Activated T-helper 17 cell treated with anti-CD3 and anti-CD28 coated beads, Interleukin-2, amount 50 U/mL, for 72 hours (primary cell): ENCODE data around the gene TBC1D25. TPM values are rescaled to one million over a fixed set of nuclear protein-coding genes. Genes with fewer than 3 reads are reported as not detected.

ENCODE experiments used
- ATAC-seq: fragments of 150-1000 bp; cut with Tn5 transposase; replicated peaks from 2 replicates; pipeline ENCODE4 v1.10.0; 2021; ENCODE audit warnings: mild to moderate bottlenecking, moderate library complexity
- H3K27ac Mint-ChIP-seq: one replicate; pipeline ENCODE4 v1.8.0; 2022; ENCODE audit warnings: mixed read lengths
- H3K27me3 Mint-ChIP-seq: one replicate; pipeline ENCODE4 v1.8.0; 2022; ENCODE audit warnings: mixed read lengths
- H3K36me3 Mint-ChIP-seq: one replicate; pipeline ENCODE4 v1.8.0; 2022; ENCODE audit warnings: low read depth, mild to moderate bottlenecking, mixed read lengths
- H3K4me1 Mint-ChIP-seq: one replicate; pipeline ENCODE4 v1.8.0; 2022; ENCODE audit warnings: mixed read lengths
- H3K4me3 Mint-ChIP-seq: one replicate; pipeline ENCODE4 v1.8.0; 2022; ENCODE audit warnings: mild to moderate bottlenecking, mixed read lengths
- H3K9me3 Mint-ChIP-seq: one replicate; pipeline ENCODE4 v1.8.0; 2022; ENCODE audit warnings: mixed read lengths
- total RNA-seq, 2 donors: library from RNA; stranded (reverse); gene quantifications; one replicate each; pipeline ENCODE4 v1.2.3, GENCODE V29; 2022

The TBC1D25 gene
- 10 to 100 TPM; 19.4 to 25.4 TPM for total RNA-seq

- Mint-ChIP-seq H3K27ac (peak within 1 kb of the TSS; percentile 94), H3K9me3 (no peaks in the 10 kb centered on the region), H3K27me3 (no peaks in the 10 kb centered on the region), H3K4me3 (peak within 1 kb of the TSS; percentile 98), H3K4me1 (peaks cover 7% of the 10 kb centered on the region), H3K36me3 (peaks cover 44% of the 10 kb centered on the region)
- peak; percentile 90 for ATAC-seq
Observed at GRCh38 chrX:48539345-48540027, at the start of gene TBC1D25. Gene TBC1D25, plus strand, starts transcription at chrX:48539714. Its CDS starts 84 bp downstream, at chrX:48539798.

- Mint-ChIP-seq H3K4me1 (no peaks in the 10 kb centered on the region), H3K4me3 (no peak overlapping the region), H3K27ac (no peak overlapping the region), H3K27me3 (no peaks in the 10 kb centered on the region), H3K9me3 (no peaks in the 10 kb centered on the region), H3K36me3 (peaks cover 10% of the 10 kb centered on the region)
- ATAC-seq: no peak
Observed at GRCh38 chrX:48489892-48490291, 49.6 kb upstream of the TBC1D25 start.

GRCh38 chrX:48490661-48491060, 48.9 kb upstream of the TBC1D25 start:
- Mint-ChIP-seq H3K27me3 (no peaks in the 10 kb centered on the region), H3K4me3 (no peak overlapping the region), H3K9me3 (no peaks in the 10 kb centered on the region), H3K36me3 (peaks cover 2% of the 10 kb centered on the region), H3K27ac (no peak overlapping the region), H3K4me1 (no peaks in the 10 kb centered on the region)
- ATAC-seq: no peak

GRCh38 chrX:48491809-48492208, 47.7 kb upstream of the TBC1D25 start:
- ATAC-seq: no peak
- Mint-ChIP-seq H3K27ac (no peak overlapping the region), H3K36me3 (no peaks in the 10 kb centered on the region), H3K4me1 (no peaks in the 10 kb centered on the region), H3K27me3 (no peaks in the 10 kb centered on the region), H3K4me3 (no peak overlapping the region), H3K9me3 (no peaks in the 10 kb centered on the region)

GRCh38 chrX:48492293-48492910, 47.1 kb upstream of the TBC1D25 start:
- Mint-ChIP-seq H3K27me3 (no peaks in the 10 kb centered on the region), H3K36me3 (no peaks in the 10 kb centered on the region), H3K4me3 (no peak overlapping the region), H3K9me3 (no peaks in the 10 kb centered on the region), H3K4me1 (no peaks in the 10 kb centered on the region), H3K27ac (no peak overlapping the region)
- no peak for ATAC-seq

GRCh38 chrX:48493890-48494364, 45.6 kb upstream of the TBC1D25 start:
- Mint-ChIP-seq H3K4me1 (peaks cover 4% of the 10 kb centered on the region), H3K27ac (no peak overlapping the region), H3K9me3 (no peaks in the 10 kb centered on the region), H3K27me3 (no peaks in the 10 kb centered on the region), H3K36me3 (no peaks in the 10 kb centered on the region), H3K4me3 (no peak overlapping the region)
- ATAC-seq: peak; percentile 34

GRCh38 chrX:48496660-48497059, 42.9 kb upstream of the TBC1D25 start:
- Mint-ChIP-seq H3K4me1 (peaks cover 4% of the 10 kb centered on the region), H3K27me3 (no peaks in the 10 kb centered on the region), H3K4me3 (no peak overlapping the region), H3K9me3 (no peaks in the 10 kb centered on the region), H3K27ac (no peak overlapping the region), H3K36me3 (no peaks in the 10 kb centered on the region)
- no peak for ATAC-seq

GRCh38 chrX:48497871-48498270, 41.6 kb upstream of the TBC1D25 start:
- H3K27me3 Mint-ChIP-seq: no peaks in the 10 kb centered on the region
- no peaks in the 10 kb centered on the region for H3K36me3 Mint-ChIP-seq
- H3K9me3 Mint-ChIP-seq: no peaks in the 10 kb centered on the region
- H3K4me3 Mint-ChIP-seq: no peak overlapping the region
- H3K4me1 Mint-ChIP-seq: peaks cover 4% of the 10 kb centered on the region
- no peak overlapping the region for H3K27ac Mint-ChIP-seq
- no peak for ATAC-seq

- Mint-ChIP-seq H3K4me1 (peaks cover 4% of the 10 kb centered on the region), H3K27me3 (no peaks in the 10 kb centered on the region), H3K9me3 (no peaks in the 10 kb centered on the region), H3K27ac (no peak overlapping the region), H3K4me3 (no peak overlapping the region), H3K36me3 (no peaks in the 10 kb centered on the region)
- peak; percentile 85 for ATAC-seq
Observed at GRCh38 chrX:48498374-48498809, 41.1 kb upstream of the TBC1D25 start.

GRCh38 chrX:48504261-48504660, 35.3 kb upstream of the TBC1D25 start:
- Mint-ChIP-seq H3K27me3 (no peaks in the 10 kb centered on the region), H3K27ac (no peak overlapping the region), H3K9me3 (no peaks in the 10 kb centered on the region), H3K4me3 (no peak overlapping the region), H3K36me3 (no peaks in the 10 kb centered on the region), H3K4me1 (no peaks in the 10 kb centered on the region)
- no peak for ATAC-seq

- Mint-ChIP-seq H3K27ac (no peak overlapping the region), H3K4me1 (peaks cover 6% of the 10 kb centered on the region), H3K36me3 (no peaks in the 10 kb centered on the region), H3K9me3 (no peaks in the 10 kb centered on the region), H3K27me3 (no peaks in the 10 kb centered on the region), H3K4me3 (no peak overlapping the region)
- no peak for ATAC-seq
Observed at GRCh38 chrX:48505481-48505880, 34.0 kb upstream of the TBC1D25 start.

GRCh38 chrX:48507246-48507645, 32.3 kb upstream of the TBC1D25 start:
- H3K9me3 Mint-ChIP-seq: no peaks in the 10 kb centered on the region
- peaks cover 10% of the 10 kb centered on the region for H3K4me1 Mint-ChIP-seq
- no peak for ATAC-seq
- no peaks in the 10 kb centered on the region for H3K27me3 Mint-ChIP-seq
- H3K27ac Mint-ChIP-seq: no peak overlapping the region
- no peaks in the 10 kb centered on the region for H3K36me3 Mint-ChIP-seq
- H3K4me3 Mint-ChIP-seq: no peak overlapping the region

- peak within 1 kb of the TSS; percentile 94 for H3K27ac Mint-ChIP-seq
- H3K36me3 Mint-ChIP-seq: no peaks in the 10 kb centered on the region
- no peaks in the 10 kb centered on the region for H3K27me3 Mint-ChIP-seq
- peaks cover 10% of the 10 kb centered on the region for H3K4me1 Mint-ChIP-seq
- H3K4me3 Mint-ChIP-seq: peak within 1 kb of the TSS; percentile 90
- no peaks in the 10 kb centered on the region for H3K9me3 Mint-ChIP-seq
- ATAC-seq: peak; percentile 97
Observed at GRCh38 chrX:48508400-48509244, 30.9 kb upstream of the TBC1D25 start, which contains the start of gene PORCN. Gene PORCN, plus strand, starts transcription at chrX:48508992. Its CDS starts 829 bp downstream, at chrX:48509821.

GRCh38 chrX:48509245-48509590, 30.3 kb upstream of the TBC1D25 start:
- Mint-ChIP-seq H3K27me3 (no peaks in the 10 kb centered on the region), H3K27ac (peak overlapping the region; percentile 94), H3K4me3 (peak overlapping the region; percentile 90), H3K36me3 (no peaks in the 10 kb centered on the region), H3K9me3 (no peaks in the 10 kb centered on the region), H3K4me1 (peaks cover 10% of the 10 kb centered on the region)
- ATAC-seq: peak; percentile 43
